OCI-LY7 (cell line): ENCODE measurements around the gene DPYD.

ENCODE experiments used
- EZH2phosphoT487 ChIP-seq: fragments of 200-600 bp; sonication (generic); IDR thresholded peaks from 2 replicates; pipeline ENCODE4 v1.6.1; 2018; ENCODE audit warnings: low read depth, borderline replicate concordance, mild to moderate bottlenecking, mixed run types, antibody characterized with exemption, low read length, moderate library complexity, mixed read lengths
- TF ChIP-seq, protein P1 (sequence below): fragments of 200-600 bp; sonication (generic); conservative IDR thresholded peaks from 2 replicates; pipeline ENCODE4 v1.5.1; 2014; ENCODE audit warnings: mild to moderate bottlenecking, antibody characterized with exemption, low read length, moderate library complexity, mixed read lengths

DNA sequence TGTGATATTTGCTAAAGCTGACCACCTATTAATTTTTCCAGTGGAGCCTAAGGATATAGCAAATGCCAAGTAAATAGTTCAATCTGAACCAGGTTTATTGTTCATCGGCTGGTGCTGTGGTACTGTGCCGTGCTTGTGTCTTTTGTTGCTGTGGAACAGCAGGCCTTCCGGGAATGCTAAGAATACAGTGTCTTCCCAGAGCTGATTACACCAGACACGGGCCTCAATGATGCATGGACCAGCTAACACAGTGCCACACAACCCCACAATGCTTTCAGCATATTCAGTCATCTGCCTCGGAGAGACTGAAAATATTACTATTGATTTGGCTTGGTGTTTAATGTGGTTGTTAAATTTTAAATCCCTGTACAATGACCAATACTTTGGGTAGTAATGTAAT, 783.8 kb downstream of the DPYD start:
- TF ChIP-seq, protein P1, sequence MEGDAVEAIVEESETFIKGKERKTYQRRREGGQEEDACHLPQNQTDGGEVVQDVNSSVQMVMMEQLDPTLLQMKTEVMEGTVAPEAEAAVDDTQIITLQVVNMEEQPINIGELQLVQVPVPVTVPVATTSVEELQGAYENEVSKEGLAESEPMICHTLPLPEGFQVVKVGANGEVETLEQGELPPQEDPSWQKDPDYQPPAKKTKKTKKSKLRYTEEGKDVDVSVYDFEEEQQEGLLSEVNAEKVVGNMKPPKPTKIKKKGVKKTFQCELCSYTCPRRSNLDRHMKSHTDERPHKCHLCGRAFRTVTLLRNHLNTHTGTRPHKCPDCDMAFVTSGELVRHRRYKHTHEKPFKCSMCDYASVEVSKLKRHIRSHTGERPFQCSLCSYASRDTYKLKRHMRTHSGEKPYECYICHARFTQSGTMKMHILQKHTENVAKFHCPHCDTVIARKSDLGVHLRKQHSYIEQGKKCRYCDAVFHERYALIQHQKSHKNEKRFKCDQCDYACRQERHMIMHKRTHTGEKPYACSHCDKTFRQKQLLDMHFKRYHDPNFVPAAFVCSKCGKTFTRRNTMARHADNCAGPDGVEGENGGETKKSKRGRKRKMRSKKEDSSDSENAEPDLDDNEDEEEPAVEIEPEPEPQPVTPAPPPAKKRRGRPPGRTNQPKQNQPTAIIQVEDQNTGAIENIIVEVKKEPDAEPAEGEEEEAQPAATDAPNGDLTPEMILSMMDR, result no peak
- TF ChIP-seq EZH2phosphoT487, result no peak
